HK-2 (cell line): Measurements from ENCODE around the gene CCDC136.

Experiments used
- DNase-seq: peaks from one replicate; pipeline ENCODE4 v3.0.0-alpha.2; 2018; ENCODE audit not compliant: unreplicated experiment

Gene CCDC136

DNA sequence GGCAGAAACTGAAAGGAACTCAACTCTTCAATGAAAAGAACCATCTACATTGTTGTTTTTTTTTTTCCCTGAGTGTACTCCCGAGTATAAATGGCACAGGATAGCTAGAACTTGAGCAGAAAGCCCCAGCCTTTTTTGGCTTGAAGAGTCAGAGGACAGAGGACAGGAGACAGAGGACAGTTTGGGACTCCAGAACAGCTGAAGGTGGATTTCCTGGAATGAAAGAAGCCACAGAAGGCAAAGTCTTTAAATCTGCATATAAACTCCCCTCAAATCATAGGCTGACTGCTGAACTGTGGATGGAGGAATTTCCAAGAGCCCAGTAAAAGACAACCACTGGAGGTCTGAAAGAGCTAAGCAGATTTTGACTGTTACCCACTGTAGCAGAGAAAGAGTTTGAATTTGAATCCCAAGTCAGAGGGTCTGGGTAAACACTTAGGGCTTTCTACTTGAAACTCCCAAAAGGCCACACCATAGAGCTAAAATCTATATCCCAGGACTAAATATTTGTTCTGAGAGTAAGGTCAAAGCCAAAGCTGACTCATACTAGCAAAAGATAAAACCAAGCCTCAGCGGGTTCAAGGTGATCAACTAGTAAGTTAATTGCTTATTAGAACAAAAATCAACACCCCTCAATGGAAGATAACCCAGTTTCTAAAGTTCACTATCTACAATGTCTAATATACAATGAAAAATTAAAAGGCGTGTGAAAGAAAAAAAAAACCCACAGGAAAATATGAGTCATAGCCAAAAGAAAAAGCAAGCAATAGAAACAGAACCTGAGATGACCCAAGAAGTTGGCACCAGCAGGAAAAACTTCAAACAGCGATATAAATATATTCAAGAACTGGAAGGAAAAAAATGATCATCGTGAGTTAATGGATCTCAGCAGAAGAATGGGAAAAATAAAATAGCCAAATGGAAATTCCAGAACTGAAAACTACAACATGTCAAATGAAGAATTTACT, 14.3 kb upstream of the CCDC136 start:
- DNase-seq = no peak

DNA sequence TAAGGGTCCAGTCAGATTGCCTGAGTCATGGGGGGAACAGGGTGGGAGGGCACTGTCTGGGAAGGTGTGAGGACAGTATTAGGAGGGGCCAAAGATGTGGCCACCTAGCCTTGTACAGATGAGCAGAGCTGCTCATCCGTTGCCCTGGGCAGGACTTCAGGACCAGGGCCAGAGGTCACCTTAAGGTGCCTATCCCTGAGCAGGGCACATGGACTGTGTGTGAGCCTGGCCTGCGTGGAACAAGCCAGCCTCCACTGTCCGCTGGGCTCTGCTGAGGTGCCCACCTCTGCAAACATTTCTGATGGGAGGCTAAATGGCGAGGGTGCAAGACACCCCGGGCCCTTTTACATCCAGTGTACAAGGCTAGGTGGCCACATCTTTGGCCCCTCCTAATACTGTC, 12.8 kb upstream of the CCDC136 start:
- DNase-seq = no peak

DNA sequence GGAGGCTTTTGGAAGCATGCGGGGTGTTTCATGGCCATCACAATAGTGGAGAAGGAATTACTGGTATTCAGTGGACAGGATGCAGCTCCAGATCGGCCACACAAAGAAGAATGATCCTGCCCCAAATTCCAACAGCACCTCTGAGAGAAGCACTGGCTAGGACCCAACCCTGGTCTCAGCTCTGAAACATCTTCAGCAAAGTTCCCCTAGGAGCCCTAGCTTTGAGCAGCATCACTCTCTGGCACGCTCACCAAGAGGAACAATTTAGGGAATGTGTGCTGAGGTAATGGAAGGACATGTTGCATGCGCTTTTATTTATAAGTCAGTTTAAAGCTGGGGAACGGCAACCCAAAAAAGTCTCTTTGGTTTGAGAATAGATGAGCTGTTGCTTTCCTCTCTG, 10.6 kb upstream of the CCDC136 start:
- no peak for DNase-seq

DNA sequence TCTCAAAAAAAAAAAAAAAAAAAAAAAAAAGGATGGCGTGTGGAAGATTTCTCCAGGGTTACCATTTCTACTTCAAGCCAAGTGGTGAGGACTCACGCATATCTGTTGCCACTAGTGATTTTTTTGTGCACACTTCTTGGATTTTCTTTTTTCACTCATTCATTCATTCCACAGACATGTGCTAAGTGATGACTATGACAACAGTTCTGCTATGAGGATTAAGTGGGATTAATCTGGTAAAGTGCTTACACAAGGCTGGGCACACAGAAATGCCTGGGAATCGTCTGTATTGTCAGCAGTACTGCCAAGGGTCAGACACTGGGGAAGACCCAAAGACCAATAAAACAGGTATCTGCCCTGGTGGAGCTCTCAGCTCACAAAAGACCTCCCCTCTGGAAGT, 9.9 kb upstream of the CCDC136 start:
- DNase-seq = no peak

DNA sequence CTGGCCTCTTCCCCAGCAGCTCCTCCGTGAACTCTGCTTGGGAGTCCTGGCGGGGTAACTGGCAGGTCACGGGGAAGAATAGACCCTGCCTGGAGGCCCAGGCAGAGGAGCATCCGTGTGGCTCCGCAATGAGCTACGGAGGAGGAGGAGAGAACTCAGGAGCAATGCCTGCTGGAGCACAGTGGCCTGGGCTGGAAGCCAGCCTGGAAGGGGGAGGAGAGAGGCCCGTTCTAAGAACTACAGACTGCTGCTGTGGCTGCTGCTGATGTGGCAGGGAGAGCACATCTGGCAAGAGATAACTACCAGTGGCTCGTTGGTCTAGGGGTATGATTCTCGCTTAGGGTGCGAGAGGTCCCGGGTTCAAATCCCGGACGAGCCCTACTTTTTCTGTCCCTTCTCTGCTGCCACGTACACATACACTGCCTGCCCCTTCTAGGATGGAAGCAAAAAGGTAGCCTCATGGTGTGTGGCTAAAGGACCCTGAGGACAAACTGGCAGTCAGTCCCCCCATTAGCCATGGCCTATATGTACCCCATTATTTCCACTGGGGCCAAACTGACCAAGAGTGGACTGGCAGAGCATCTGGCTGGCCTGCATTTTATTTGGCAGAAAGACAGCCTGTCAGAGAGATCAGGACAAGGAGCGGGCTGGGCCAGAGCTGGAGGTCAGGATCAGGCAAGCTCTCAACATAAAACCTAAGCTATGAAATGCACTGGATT, 8.5 kb upstream of the CCDC136 start:
- DNase-seq = no peak

DNA sequence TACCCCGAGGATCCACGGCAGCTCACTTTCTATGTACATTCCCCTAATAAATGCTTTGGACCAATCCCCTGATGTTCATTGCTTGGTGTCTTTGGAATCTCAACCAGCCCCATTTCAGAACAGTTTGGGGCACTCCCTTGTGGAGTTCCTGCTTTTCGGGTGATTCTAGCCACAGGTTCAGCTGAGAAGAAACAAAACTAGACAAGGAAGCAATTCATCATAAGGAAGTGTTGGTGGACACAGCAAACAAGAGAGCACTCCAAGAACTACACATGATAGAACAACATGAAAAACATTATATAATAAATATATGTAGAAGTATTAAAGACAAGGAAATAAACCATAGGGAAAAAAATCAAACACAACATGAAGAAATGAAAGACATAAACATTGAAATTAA, 6.0 kb upstream of the CCDC136 start:
- DNase-seq = no peak

DNA sequence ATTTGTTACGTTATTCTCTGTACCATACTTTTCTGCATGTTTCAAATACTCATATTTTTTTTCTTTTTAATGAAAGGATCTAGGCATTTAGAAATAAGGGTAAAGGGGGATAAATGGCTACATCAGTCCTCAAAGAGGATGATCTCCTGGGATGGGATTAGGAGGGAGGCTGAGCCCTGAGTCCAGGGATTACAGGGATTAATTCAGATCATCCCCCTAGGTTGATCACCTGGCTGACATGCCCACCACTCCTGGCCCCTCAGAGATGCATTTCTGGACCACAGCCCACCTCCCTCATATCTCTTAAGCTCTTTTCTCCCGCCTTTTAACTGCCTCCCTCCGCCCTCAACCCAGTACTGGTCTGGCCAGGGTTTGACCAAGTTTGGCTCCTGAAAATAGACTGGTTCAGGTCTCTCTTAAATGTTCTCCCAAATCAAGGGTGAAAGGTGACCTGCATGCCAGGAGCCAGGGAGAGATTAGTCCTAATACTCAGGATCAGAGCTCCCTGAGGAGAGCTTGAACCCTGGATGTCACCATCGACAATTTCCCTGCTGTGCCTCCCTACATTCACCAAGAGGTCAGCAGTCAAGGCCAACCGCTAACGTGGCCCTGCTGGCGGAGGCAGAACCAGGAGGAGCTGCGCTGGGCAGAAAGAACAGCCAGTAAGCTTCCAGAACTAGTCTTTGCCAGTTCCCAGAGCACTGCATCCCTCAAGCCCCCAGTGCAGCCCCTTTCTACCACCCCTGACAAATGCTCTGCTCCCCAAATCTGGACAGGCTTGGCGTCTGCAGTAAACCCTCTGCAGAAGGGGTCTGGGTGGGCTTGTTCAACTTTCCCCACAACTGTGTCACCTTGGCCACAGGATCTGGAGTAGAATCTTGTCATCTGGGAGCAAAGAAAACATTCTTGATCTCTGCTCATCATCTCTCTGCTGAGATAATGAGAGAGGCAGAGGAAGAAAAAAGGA, 3.0 kb upstream of the CCDC136 start:
- no peak for DNase-seq

DNA sequence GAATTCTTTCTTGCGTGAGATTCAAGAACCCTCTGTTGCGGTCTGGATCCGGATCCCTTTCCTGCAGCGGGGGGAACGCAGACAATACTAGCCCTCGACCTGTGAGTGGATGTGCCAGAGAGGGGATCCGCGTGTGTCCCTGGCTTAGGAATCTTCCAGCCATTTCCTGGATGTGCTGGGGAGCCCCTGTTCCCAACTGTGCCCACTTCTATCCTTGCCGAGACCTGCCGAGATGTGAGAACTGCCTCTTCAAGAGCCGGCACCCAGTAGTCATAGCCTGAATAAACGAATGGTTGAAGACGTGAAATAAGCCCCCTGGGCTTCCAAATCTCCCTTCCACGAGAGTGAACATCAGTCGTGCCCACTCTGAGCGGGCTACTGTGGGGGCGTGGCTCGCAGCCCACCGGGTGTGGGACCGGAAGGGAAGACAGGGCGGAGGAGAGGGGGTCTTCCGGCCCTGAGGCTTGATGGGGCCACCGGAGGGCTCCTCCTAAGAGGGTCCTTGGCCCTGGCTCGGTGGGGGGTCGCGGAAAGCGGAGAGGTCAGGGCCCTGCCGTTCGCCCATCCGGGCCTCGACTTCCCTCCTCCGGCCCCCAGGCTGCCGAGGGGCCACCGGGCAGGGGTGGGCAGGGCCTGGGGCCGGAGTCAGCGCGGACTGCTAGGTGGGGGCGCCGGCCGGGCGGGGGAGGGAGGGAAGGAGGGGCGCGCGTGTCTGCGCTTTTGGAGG, 1.3 kb upstream of the CCDC136 start:
- no peak for DNase-seq

DNA sequence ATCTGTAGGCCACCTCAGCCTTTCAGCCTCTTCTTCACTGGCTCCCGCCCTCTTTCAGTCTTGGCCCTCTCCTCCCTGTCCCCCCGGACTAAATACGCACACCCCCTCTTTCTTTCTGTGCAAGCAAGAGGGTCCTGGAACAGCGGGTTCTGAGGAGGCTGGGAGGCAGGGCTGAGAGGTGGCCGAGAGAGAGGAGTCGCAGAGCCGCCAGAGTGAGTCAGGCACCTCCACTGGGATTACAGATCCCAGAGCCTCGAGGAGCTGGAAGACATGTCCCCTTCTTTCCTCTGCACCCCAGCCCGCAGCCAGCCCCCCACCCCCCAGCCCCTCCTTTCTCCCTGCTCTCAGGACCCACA, 182 bp downstream of the CCDC136 start:
- DNase-seq = peak; percentile 30

DNA sequence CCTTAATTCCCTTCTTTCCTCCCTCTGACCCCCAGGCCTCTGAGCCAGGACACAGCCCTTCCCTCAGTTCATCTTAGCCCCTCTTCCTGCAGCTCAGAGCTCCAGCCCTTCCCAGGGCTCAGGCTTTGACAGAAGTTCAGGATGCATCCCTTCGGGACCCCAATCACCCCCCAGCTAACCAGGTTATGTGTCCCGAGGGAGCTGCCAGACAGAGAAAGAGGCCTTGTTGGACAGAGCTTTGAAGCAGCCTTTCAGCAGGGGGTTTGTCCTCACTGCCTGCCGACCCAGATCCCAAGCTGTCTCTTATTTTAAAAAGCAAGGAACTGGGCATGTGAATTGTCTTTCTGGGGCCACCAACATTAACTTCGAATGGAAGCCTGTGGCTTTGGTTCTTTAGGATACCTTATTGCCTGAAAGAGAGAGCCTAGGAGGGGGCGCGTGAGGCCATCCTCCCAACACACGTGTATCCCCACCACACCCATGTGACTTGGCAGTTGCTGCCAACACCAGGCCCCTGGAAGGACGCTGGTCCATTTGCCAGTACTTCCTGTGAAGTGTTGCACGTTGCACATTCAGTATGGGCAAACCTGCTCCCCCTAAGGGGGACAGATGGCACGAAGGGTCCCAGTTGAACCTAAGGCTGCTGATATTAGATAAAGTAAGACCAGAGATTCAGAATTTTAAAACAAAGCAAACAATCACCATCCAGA, 858 bp downstream of the CCDC136 start:
- no peak for DNase-seq

DNA sequence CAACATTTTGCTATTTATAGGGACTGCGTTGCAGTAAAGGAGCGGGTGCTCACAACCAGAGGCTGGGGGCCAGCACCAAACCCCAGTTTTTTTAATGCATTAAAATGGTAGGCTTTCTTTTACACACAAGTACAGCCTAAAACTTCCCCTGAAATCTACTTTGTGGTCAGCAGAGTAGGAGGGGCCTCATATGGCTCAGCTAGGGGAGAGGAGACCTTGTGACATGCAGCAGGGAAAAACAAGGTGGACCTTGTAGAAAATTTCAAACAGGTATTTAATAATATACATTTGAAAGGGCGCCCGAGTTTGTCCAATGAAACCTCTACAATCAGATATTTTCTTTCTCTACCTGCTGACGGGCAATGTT, 1.4 kb downstream of the CCDC136 start:
- no peak for DNase-seq

DNA sequence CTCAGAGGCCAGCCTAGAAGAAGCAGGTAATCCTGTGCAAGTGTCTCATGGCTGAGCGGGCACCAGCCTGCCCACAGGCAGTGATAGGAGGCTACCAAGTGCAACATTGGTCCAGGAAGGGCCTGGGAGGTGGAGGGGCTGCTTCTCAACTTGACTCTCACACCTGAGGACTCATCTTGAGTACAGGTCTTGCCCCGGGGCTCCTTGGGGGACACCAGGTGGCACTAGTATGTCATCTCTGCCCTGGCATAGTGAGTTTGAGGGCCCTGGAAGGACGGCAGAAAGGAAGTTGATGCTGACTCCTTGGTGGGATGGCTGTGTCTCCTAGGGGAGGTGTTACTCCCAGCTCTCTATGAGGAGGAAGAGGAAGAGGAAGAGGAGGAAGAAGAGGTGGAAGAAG, 2.3 kb downstream of the CCDC136 start:
- DNase-seq = peak; percentile 32

DNA sequence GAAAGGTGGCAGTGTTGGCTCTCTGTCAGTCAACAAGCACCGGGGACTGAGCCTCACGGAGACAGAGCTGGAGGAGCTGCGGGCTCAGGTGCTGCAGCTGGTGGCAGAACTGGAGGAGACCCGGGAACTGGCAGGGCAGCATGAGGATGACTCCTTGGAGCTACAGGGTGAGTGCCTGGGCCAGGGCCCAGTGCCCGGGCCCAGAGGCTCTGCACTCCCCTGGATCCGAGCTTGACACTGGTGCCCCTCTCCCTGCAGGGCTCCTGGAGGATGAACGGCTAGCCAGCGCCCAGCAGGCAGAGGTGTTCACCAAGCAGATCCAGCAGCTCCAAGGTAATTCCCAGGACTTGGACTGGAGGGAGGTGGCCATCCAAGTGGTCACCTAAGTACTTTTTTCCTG, 2.7 kb downstream of the CCDC136 start:
- DNase-seq = no peak

DNA sequence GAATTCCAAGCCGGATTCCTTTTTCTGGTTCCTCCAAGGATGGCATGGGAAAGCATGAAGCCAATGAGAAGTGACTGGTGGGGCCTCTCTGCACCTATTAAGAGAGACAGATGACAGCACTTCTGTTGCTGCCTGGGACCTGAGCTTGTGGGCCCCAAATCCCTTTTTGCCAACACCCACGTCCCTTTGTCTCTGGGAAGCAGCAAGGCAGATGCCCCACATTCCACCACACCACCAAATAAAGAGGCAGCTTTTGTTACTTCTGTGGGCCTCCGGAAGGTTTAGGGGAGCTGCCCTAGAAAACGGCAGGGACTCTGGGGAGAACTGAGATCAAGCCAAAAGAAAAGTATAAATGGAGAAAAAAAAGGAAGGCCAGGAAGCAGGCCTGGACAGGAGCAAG, 3.4 kb downstream of the CCDC136 start:
- no peak for DNase-seq

DNA sequence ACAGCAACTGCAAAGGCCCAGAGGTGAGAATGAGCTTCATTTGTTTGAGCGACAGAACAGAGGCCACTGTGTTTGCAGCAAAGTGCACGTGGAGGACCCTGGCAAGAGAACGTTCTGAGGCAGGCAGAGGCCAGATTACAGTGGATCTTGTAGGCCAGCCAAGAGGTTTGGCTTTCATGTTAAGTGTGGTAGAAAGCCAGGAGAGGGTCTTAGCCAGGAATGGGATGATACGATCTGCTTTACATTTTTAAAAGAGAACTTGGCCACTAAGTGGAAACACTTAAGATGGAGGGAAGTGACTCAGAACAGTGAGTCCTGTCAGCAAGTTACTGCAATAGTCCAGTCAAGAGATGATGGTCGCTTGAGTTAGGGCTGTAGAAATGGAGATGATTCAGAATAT, 4.6 kb downstream of the CCDC136 start:
- DNase-seq = no peak

DNA sequence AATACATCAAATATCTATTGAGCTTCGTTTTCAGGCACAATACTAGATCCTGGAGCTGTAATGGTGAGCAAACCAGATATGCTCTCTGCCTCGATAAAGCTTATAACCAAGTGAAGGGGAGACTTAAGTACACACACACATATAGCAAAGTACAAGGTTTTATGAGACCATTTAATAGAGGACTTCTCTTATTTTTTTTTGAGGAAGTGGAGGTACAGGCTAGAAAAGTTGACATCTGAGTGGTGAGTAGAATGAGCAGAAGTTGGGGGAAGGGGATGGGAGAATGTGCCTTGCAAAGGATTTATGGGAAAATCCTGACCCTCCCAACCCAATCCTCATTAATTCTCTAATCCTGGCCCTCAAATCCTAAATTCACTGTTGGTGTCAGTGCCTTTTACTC, 7.7 kb downstream of the CCDC136 start:
- DNase-seq = no peak

DNA sequence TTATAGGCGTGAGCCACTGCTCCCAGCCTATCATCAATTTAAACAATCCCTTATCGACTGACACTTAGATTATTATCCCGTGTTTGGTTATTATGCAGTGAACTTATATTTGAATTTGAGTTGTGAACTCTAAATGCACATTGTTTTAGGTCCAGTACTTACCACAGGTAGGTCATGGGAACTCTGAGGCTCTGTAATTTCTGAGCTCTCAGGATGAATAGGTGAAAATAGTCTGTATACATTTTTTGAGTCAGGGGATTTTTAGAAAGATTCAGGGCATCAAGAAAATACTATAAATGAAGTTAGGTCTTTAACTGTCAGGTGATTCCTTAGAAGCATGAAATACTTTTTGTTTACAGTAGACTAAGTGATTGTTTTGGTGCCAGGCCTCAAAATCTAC, 8.8 kb downstream of the CCDC136 start:
- no peak for DNase-seq

DNA sequence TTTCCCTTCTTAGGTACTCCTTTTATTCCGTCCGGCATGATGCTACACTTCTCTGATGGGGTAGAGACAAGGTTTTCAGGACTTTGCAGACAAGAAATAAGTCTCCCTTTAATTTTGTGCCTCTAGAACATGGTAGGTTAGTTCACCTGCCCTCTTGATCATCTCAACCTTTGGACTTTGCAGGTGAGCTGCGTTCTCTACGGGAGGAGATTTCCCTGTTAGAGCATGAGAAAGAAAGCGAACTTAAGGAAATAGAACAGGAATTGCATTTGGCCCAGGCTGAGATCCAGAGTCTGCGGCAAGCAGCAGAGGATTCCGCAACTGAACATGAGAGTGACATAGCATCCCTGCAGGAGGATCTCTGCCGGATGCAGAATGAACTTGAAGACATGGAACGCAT, 9.2 kb downstream of the CCDC136 start:
- DNase-seq = no peak

DNA sequence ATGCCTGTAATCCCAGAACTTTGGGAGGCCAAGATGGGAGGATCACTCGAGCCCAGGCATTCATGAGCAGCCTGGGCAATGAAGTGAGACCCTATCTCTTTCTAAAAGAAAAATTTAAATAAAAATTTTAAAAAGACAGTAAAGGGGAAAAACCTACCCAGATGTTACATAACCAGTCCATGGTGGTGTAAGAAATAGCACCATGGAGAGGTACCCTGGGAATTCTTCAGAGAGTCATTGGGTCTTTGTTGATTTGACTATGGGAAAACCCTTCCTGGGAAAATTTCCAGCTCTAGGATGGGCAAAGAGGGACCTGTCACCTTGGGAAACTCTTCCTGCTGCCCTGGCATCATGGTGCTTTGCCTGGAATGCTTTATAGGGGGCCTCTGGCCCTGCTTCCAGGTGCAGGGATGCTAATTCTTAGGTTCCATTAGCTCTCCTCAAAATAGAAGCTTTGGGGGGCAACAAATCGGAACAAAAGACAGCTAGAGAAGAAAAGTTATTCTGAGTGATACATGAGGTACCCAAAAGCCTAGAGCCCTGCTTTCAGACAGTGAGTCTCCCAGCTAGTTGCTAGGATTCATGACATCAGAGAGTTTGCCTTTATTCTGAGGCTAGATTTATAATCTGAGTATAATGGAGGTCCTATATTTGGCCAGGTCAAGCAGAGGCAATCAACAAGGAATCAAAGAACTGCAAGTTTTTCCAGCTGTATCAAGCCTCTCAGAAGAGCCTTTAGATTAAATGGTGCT, 10.1 kb downstream of the CCDC136 start:
- DNase-seq = no peak

DNA sequence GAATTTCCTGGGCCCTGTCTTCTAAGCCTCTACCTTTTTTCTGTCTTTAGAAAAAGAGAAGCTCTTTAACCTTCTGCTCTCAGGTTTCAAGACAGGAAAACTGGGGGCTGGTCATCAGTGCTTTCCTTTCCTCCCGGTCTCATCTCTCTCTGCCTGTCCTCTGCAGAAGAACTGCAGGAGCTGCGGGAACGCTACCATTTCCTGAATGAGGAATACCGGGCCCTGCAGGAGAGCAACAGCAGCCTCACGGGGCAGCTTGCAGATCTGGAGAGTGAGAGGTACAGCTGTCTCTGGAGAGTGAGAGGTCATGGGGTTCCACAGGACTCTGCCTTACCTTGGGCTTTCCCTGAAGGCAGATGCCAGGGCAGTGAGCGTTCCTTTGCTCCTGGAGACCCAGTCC, 12.7 kb downstream of the CCDC136 start:
- no peak for DNase-seq
